ENCODE measurements around the gene PRDM16. TPM values are rescaled to one million over a fixed set of nuclear protein-coding genes. Genes with fewer than 3 reads are reported as not detected.

PRDM16 gene
- total and polyA plus RNA-seq, 3 donors from 2014 or later, result 2.1 to 5.6 (median 4.7) TPM

DNA sequence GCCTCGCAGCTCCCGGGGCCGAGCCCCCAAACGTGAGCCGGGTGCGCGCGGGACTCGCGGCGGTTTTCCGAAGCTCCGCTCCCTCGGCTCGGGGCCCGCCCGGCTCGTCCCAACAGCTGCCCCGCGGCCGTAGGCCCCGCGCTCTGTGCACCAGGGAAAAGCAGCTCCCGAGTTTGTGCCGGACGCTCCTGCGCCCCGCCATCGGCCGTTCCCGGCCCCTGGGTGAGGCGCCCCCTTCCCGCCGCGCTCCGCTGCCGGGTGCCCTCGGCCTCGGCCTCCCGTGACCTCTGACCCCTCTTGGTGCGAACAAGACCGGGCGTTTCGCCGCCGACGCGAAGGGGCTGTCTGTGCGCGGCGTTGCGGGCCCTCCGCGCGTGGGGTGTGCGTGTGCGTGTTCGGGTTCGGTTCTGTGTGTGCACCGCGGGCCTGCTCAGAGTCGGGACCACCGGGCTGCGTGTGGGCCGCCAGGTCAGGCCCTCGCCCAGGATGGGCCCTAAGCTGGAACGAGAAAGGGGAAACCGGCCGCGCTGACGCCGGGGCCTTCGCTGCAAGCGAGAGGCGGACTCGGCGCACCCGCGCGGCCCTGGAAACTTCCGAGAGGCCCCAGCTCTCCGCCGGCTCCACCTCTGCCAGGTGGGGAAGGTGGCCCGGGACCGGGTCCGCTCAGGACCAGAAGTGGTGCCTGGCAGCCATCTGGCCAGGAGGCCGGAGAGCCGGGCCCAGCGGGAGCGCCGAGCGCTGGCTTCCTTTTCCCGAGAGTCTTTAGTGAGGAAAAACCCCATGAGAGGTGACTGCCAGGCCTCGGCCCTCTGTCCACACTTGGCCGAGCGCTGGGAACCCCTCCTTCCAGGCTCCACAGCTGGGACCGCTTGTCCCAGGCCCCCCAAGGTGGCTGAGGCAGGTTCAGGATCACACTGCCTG lies 1.9 kb downstream of the PRDM16 start:
- peak overlapping the region in 1 of 2 donors; percentile 53 for H3K27ac ChIP-seq
- intact Hi-C loops (cut with DNase I; ENCODE audit: low total_unique reads), result no loop called here
- H3K9me3 ChIP-seq, result no peaks in the 10 kb centered on the region
- DNase-seq, result no peak
- no peaks in the 10 kb centered on the region for H3K36me3 ChIP-seq (ENCODE audit: low read depth, missing control alignments)
- H3K4me1 ChIP-seq, result peaks cover 13% of the 10 kb centered on the region
- TF ChIP-seq, protein P1, sequence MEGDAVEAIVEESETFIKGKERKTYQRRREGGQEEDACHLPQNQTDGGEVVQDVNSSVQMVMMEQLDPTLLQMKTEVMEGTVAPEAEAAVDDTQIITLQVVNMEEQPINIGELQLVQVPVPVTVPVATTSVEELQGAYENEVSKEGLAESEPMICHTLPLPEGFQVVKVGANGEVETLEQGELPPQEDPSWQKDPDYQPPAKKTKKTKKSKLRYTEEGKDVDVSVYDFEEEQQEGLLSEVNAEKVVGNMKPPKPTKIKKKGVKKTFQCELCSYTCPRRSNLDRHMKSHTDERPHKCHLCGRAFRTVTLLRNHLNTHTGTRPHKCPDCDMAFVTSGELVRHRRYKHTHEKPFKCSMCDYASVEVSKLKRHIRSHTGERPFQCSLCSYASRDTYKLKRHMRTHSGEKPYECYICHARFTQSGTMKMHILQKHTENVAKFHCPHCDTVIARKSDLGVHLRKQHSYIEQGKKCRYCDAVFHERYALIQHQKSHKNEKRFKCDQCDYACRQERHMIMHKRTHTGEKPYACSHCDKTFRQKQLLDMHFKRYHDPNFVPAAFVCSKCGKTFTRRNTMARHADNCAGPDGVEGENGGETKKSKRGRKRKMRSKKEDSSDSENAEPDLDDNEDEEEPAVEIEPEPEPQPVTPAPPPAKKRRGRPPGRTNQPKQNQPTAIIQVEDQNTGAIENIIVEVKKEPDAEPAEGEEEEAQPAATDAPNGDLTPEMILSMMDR (IDR thresholded peaks at IDR 0.05), result no peak
- no peak for TF ChIP-seq POLR2A (IDR thresholded peaks at IDR 0.05)
- peak overlapping the region; percentile 38 to 56 for H3K4me3 ChIP-seq
- H3K27me3 ChIP-seq, result no peaks in the 10 kb centered on the region
- WGBS, 2 donors, result 40 to 42% methylated on average over 20 to 64 of the region's 97 CpGs

DNA sequence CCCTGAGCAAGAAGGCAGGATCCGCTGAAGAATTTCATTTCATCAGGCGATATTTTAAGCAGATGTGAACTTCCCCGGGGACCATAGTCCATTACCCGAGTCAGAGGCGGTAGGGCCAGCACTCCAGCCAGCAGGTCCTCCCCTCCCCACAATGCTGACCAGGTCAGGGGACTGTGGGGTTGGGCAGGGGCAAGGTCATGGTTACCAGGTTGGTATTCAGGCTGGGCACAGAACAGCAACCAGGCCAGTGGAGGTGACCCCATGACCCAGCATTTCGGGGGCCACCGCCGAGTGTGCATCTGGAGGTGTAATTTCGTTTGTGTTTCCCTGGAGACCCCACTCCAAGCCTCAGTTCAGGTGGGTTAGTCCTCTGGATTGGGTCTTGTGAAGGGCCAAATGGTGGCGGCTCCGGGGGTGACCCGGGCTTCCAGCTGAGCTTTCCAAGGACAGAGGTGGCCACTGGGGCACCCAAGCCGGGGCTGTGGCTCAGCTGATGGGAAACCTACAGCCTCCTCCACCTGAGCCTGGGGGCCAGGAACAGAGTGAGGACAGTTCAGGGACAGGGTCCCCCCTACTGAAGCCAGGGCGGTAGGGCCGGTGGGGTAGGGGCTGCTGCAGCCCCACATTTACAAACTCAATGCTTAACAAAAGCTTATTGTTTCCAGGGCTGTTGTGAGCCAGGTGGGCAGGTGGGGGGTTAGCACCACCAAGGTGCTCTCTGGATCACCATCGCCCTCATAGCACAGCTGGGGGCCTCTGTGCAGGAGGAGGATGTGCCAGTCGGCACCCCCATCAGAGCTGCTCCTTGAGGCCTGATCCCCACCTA lies 2.8 kb downstream of the PRDM16 start:
- DNase-seq, result no peak
- Histone ChIP-seq H3K27me3 (no peaks in the 10 kb centered on the region), H3K4me1 (peaks cover 7% of the 10 kb centered on the region), H3K36me3 (ENCODE audit: low read depth, missing control alignments) (no peaks in the 10 kb centered on the region), H3K27ac (no peak overlapping the region), H3K4me3 (no peak overlapping the region), H3K9me3 (no peaks in the 10 kb centered on the region)
- intact Hi-C loops (cut with DNase I; ENCODE audit: low total_unique reads), result no loop called here
- TF ChIP-seq, protein P1 (IDR thresholded peaks at IDR 0.05), result no peak
- no peak for TF ChIP-seq POLR2A (IDR thresholded peaks at IDR 0.05)
- WGBS, 2 donors, result 74 to 76% methylated on average over 5 to 17 of the region's 17 CpGs

- no peak overlapping the region for H3K27ac ChIP-seq
- WGBS, 2 donors, result 74 to 77% methylated on average over 18 to 29 of the region's 32 CpGs
- no peaks in the 10 kb centered on the region for H3K36me3 ChIP-seq (ENCODE audit: low read depth, missing control alignments)
- H3K9me3 ChIP-seq, result no peaks in the 10 kb centered on the region
- H3K4me3 ChIP-seq, result no peak overlapping the region
- DNase-seq, result no peak
- no peak for TF ChIP-seq POLR2A (IDR thresholded peaks at IDR 0.05)
- TF ChIP-seq, protein P1 (IDR thresholded peaks at IDR 0.05), result no peak
- intact Hi-C loops (cut with DNase I; ENCODE audit: low total_unique reads), result no loop called here
- no peaks in the 10 kb centered on the region for H3K27me3 ChIP-seq
- peaks cover 7% of the 10 kb centered on the region for H3K4me1 ChIP-seq
These were observed 3.6 kb downstream of the PRDM16 start for GRCh38 chr1:3072391-3073185.

DNA sequence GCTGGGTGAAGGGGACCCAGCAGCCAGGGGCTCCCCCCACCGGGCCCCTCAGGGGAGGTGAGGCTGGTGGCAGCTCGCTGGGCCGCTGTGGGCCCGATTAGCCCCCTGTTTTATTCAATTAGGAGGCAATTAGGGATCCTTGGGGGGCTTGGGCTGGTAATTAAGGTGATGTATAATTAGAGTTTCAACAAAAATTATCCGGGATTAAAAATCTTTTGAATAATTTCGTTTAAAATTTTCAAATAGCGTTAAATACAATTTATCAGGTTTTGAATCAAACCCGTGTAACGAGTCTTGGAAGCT lies 4.1 kb downstream of the PRDM16 start:
- no peaks in the 10 kb centered on the region for H3K36me3 ChIP-seq (ENCODE audit: low read depth, missing control alignments)
- H3K27ac ChIP-seq, result no peak overlapping the region
- intact Hi-C loops (cut with DNase I; ENCODE audit: low total_unique reads), result no loop called here
- no peaks in the 10 kb centered on the region for H3K9me3 ChIP-seq
- peaks cover 7% of the 10 kb centered on the region for H3K4me1 ChIP-seq
- no peaks in the 10 kb centered on the region for H3K27me3 ChIP-seq
- 15 to 18% methylated on average over 9 of the region's 9 CpGs for WGBS, 2 donors
- peak overlapping the region in 1 of 2 donors; percentile 36 for H3K4me3 ChIP-seq
- no peak for TF ChIP-seq POLR2A (IDR thresholded peaks at IDR 0.05)
- TF ChIP-seq, protein P1 (IDR thresholded peaks at IDR 0.05), result no peak
- no peak for DNase-seq

Measured in testis (tissue), 3 donors.